Activated CD8-positive, alpha-beta T cell treated with anti-CD3 and anti-CD28 coated beads for 36 hours (primary cell): ENCODE measurements around the gene LRP8. TPM values are rescaled to one million over a fixed set of nuclear protein-coding genes. Genes with fewer than 3 reads are reported as not detected.

Experiments used
- ATAC-seq: fragments of 200-7000 bp; cut with Tn5 transposase; one replicate; pipeline ENCODE4 v1.10.0; 2021; ENCODE audit warnings: mild to moderate bottlenecking, moderate library complexity
- CTCF ChIA-PET: fragments of 350-600 bp; sonication (Branson Sonifier 250); formaldehyde crosslinking; loops from one replicate; lab custom pipeline; 2021; ENCODE audit warnings: antibody characterized with exemption; lab: Charles Lee
- POLR2A ChIA-PET: fragments of 350-600 bp; sonication (Branson Sonifier 250); formaldehyde crosslinking; loops from one replicate; lab custom pipeline; 2021; ENCODE audit warnings: antibody characterized with exemption; lab: Charles Lee
- DNase-seq: peaks from one replicate; pipeline ENCODE4 v3.0.0-alpha.2; 2020
- H3K27ac Mint-ChIP-seq: one replicate; pipeline ENCODE4 v1.8.0; 2021; ENCODE audit warnings: mild to moderate bottlenecking, mixed read lengths
- H3K27me3 Mint-ChIP-seq: one replicate; pipeline ENCODE4 v1.8.0; 2021; ENCODE audit warnings: mixed read lengths
- H3K36me3 Mint-ChIP-seq: one replicate; pipeline ENCODE4 v1.8.0; 2021; ENCODE audit warnings: low read depth, mixed read lengths
- H3K4me1 Mint-ChIP-seq: one replicate; pipeline ENCODE4 v1.8.0; 2021; ENCODE audit warnings: low read depth, mixed read lengths
- H3K4me3 Mint-ChIP-seq: one replicate; pipeline ENCODE4 v1.8.0; 2021; ENCODE audit warnings: mild to moderate bottlenecking, moderate library complexity, mixed read lengths
- H3K9me3 Mint-ChIP-seq: one replicate; pipeline ENCODE4 v1.8.0; 2021; ENCODE audit warnings: mixed read lengths
- CTCF ChIP-seq: fragments of 200-600 bp; IDR thresholded peaks from one replicate; pipeline ENCODE4 v1.8.0; 2022; ENCODE audit warnings: antibody characterized with exemption, mild to moderate bottlenecking
- intact Hi-C: fragments of 100-400 bp; cut with micrococcal nuclease; formaldehyde crosslinking; loops from one replicate; pipeline ENCODE4 v1.10.0; 2022
- total RNA-seq, 2 experiments: library from RNA; stranded (reverse); gene quantifications; one replicate each; pipeline ENCODE4 v1.2.3, GENCODE V29; 2021

Gene LRP8
- total RNA-seq, 2 experiments from 2014 or later = 39.9 to 41.6 TPM

- Mint-ChIP-seq H3K27me3 (no peaks in the 10 kb centered on the region), H3K4me3 (no peak overlapping the region), H3K9me3 (no peaks in the 10 kb centered on the region), H3K4me1 (peaks cover 7% of the 10 kb centered on the region), H3K27ac (no peak overlapping the region), H3K36me3 (peaks cover 27% of the 10 kb centered on the region)
- DNase-seq (no peak), ATAC-seq (no peak)
- ChIA-PET POLR2A (no interaction called here), CTCF (no interaction called here)
- intact Hi-C loops = no loop called here
- no peak for TF ChIP-seq CTCF
Measured at GRCh38 chr1:53314606-53315005, 13.3 kb downstream of the LRP8 start.

DNA sequence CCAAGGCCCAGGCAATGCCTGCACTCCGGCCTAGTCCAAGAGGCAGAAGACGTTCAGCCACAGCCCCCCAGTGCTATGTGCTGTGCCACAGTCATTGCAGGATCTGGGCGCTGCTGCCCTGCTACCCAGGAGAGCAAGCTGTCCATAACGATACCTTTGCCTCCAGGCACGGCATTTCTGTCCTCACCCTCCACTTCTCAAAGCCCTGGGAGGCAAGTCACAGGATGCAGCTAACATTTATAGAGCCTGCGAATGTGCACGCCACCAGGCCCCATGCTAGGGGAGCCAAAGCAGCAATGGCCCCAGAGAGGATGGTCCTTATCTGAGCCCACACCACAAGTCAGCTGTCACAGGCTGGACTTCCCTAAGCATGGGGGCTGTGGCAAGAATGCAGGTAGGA lies 13.8 kb downstream of the LRP8 start:
- peaks cover 27% of the 10 kb centered on the region for H3K36me3 Mint-ChIP-seq
- CTCF ChIA-PET = no interaction called here
- H3K4me3 Mint-ChIP-seq = no peak overlapping the region
- intact Hi-C loops = no loop called here
- no peak for DNase-seq
- POLR2A ChIA-PET = no interaction called here
- TF ChIP-seq CTCF = no peak
- no peaks in the 10 kb centered on the region for H3K27me3 Mint-ChIP-seq
- H3K9me3 Mint-ChIP-seq = no peaks in the 10 kb centered on the region
- H3K4me1 Mint-ChIP-seq = peaks cover 7% of the 10 kb centered on the region
- no peak for ATAC-seq
- no peak overlapping the region for H3K27ac Mint-ChIP-seq

DNA sequence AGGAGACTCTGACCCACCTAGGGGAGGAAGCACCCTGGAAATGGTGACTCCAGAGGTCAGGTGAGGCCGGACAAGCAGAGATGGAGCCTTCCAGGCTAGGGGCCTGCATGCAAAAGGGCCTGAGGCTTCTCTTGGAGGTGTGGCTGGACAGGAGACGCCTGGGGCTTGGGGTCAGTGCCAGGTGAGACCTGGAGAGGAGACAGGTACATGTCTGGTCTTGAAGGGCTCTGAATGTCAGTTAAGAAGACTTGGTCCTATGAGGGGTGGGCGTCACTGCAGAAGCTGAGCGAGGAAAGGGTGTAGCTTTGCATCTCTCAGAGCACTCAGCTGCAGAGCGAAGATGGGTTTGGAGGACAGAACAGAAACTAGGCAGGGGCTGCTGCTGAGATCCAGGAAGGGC lies 14.3 kb downstream of the LRP8 start:
- ChIA-PET CTCF (no interaction called here), POLR2A (interaction anchor here (2.0 kb wide), 1 partner anchor 11 kb away, joined by 8 read pairs; no protein-coding TSS in a partner anchor)
- DNase-seq (no peak), ATAC-seq (no peak)
- no peak for TF ChIP-seq CTCF
- no peaks in the 10 kb centered on the region for H3K27me3 Mint-ChIP-seq
- no peak overlapping the region for H3K27ac Mint-ChIP-seq
- H3K9me3 Mint-ChIP-seq = no peaks in the 10 kb centered on the region
- intact Hi-C loops = no loop called here
- peaks cover 27% of the 10 kb centered on the region for H3K36me3 Mint-ChIP-seq
- peaks cover 7% of the 10 kb centered on the region for H3K4me1 Mint-ChIP-seq
- no peak overlapping the region for H3K4me3 Mint-ChIP-seq

GRCh38 chr1:53311702-53312305 lies 16.1 kb downstream of the LRP8 start:
- DNase-seq (no peak), ATAC-seq (no peak)
- Mint-ChIP-seq H3K27ac (no peak overlapping the region), H3K4me1 (peaks cover 13% of the 10 kb centered on the region), H3K9me3 (no peaks in the 10 kb centered on the region), H3K36me3 (peaks cover 19% of the 10 kb centered on the region), H3K4me3 (no peak overlapping the region), H3K27me3 (no peaks in the 10 kb centered on the region)
- intact Hi-C loops = no loop called here
- ChIA-PET CTCF (interaction anchor here (1.8 kb wide), 1 partner anchor 33 kb away, joined by 4 read pairs; no protein-coding TSS in a partner anchor), POLR2A (interaction anchor here (1.4 to 2.0 kb wide), 2 partner anchors 12 to 14 kb away, joined by 4 to 8 read pairs; no protein-coding TSS in a partner anchor)
- no peak for TF ChIP-seq CTCF

- Mint-ChIP-seq H3K36me3 (peaks cover 23% of the 10 kb centered on the region), H3K27ac (no peak overlapping the region), H3K4me1 (peaks cover 15% of the 10 kb centered on the region), H3K9me3 (no peaks in the 10 kb centered on the region), H3K27me3 (no peaks in the 10 kb centered on the region), H3K4me3 (no peak overlapping the region)
- POLR2A ChIA-PET = no interaction called here
- DNase-seq (no peak), ATAC-seq (no peak)
- no peak for TF ChIP-seq CTCF
- CTCF ChIA-PET = interaction anchor here (1.8 kb wide), 1 partner anchor 32 kb away, joined by 4 read pairs; no protein-coding TSS in a partner anchor
- intact Hi-C loops = no loop called here
Measured at GRCh38 chr1:53310847-53311681, 16.8 kb downstream of the LRP8 start.
